ENCODE data around the gene THADA.

Gene THADA

GRCh38 chr2:43572244-43572643, 23.6 kb downstream of the THADA start:
- Histone ChIP-seq H3K4me1 (ENCODE audit: control insufficient read depth, insufficient read depth, low read length) (no peaks in the 10 kb centered on the region), H3K9me3 (ENCODE audit: control insufficient read depth, insufficient read depth, low read depth, low read length) (no peaks in the 10 kb centered on the region), H3K27ac (ENCODE audit: extremely low read depth, low read depth, low read length) (no peak overlapping the region), H3K4me3 (ENCODE audit: low read depth, low read length) (no peak overlapping the region), H3K36me3 (ENCODE audit: control insufficient read depth in 2 of 2, insufficient read depth in 1 of 2, low read length in 2 of 2) (peaks cover 49 to 70% of the 10 kb centered on the region in 2 experiments)
- ChIA-PET CTCF (interaction anchor here (0.6 to 1.1 kb wide), 3 partner anchors 12 to 632 kb away, joined by 3 read pairs; no protein-coding TSS in a partner anchor), POLR2A (no interaction called here)
- TF ChIP-seq ZNF623 (tag by site-specific recombination; IDR thresholded peaks at IDR 0.05), result no peak
- TF ChIP-seq HOXD13 (CRISPR knock-in tag; IDR thresholded peaks at IDR 0.05; ENCODE audit: borderline replicate concordance), result no peak
- no peak for TF ChIP-seq TSHZ1 (tag by site-specific recombination; IDR thresholded peaks at IDR 0.05; ENCODE audit: borderline replicate concordance)
- TF ChIP-seq ZNF707 (tag by site-specific recombination; IDR thresholded peaks at IDR 0.05), result no peak
- no peak for TF ChIP-seq ZNF544 (tag by site-specific recombination; IDR thresholded peaks at IDR 0.05)
- TF ChIP-seq ZNF133 (tag by site-specific recombination; IDR thresholded peaks at IDR 0.05), result no peak
- no peak for TF ChIP-seq ZNF514 (tag by site-specific recombination; IDR thresholded peaks at IDR 0.05)
- TF ChIP-seq ZNF121 (tag by site-specific recombination; IDR thresholded peaks at IDR 0.05), result no peak
- no peak for TF ChIP-seq ZBTB17 (tag by site-specific recombination; IDR thresholded peaks at IDR 0.05)
- no peak for TF ChIP-seq ZNF473 (tag by site-specific recombination; IDR thresholded peaks at IDR 0.05)
- TF ChIP-seq ZNF140 (tag by site-specific recombination; IDR thresholded peaks at IDR 0.05), result no peak
- no peak for TF ChIP-seq SP2 (tag by site-specific recombination; IDR thresholded peaks at IDR 0.05)
- TF ChIP-seq ZNF768 (tag by site-specific recombination; IDR thresholded peaks at IDR 0.05), result no peak
- TF ChIP-seq ZNF776 (tag by site-specific recombination; IDR thresholded peaks at IDR 0.05; ENCODE audit: borderline replicate concordance), result no peak
- TF ChIP-seq ZNF211 (tag by site-specific recombination; IDR thresholded peaks at IDR 0.05; ENCODE audit: low read depth), result no peak

GRCh38 chr2:43569921-43570320, 25.9 kb downstream of the THADA start:
- ChIA-PET CTCF (interaction anchor here (0.6 kb wide), 1 partner anchor 40 kb away, joined by 4 read pairs; no protein-coding TSS in a partner anchor), POLR2A (no interaction called here)
- peaks cover 38 to 59% of the 10 kb centered on the region in 2 experiments for H3K36me3 ChIP-seq (ENCODE audit: control insufficient read depth in 2 of 2, insufficient read depth in 1 of 2, low read length in 2 of 2)

More at GRCh38 chr2:43569921-43570320, 25.9 kb downstream of the THADA start:
- TF ChIP-seq ZFP37 (tag by site-specific recombination; IDR thresholded peaks at IDR 0.05) (no peak), ZNF48 (tag by site-specific recombination; IDR thresholded peaks at IDR 0.05) (no peak), EGR2 (tag by site-specific recombination; IDR thresholded peaks at IDR 0.05; ENCODE audit: low read depth) (no peak), IKZF3 (tag by site-specific recombination; IDR thresholded peaks at IDR 0.05) (no peak), ZNF600 (tag by site-specific recombination; IDR thresholded peaks at IDR 0.05) (no peak), ZNF629 (tag by site-specific recombination; IDR thresholded peaks at IDR 0.05) (no peak), ZNF639 (tag by site-specific recombination; IDR thresholded peaks at IDR 0.05) (no peak), HOXC10 (CRISPR knock-in tag; IDR thresholded peaks at IDR 0.05) (no peak), ZNF169 (tag by site-specific recombination; IDR thresholded peaks at IDR 0.05) (no peak), ZNF488 (tag by site-specific recombination; IDR thresholded peaks at IDR 0.05) (no peak), ZNF223 (tag by site-specific recombination; IDR thresholded peaks at IDR 0.05) (no peak), GLIS2 (tag by site-specific recombination; IDR thresholded peaks at IDR 0.05) (no peak), HOXD13 (CRISPR knock-in tag; IDR thresholded peaks at IDR 0.05; ENCODE audit: borderline replicate concordance) (no peak), ZNF776 (tag by site-specific recombination; IDR thresholded peaks at IDR 0.05; ENCODE audit: borderline replicate concordance) (no peak), ZNF510 (tag by site-specific recombination; IDR thresholded peaks at IDR 0.05; ENCODE audit: insufficient replicate concordance) (no peak)
- Histone ChIP-seq H3K4me1 (ENCODE audit: control insufficient read depth, insufficient read depth, low read length) (no peaks in the 10 kb centered on the region), H3K4me3 (ENCODE audit: low read depth, low read length) (no peak overlapping the region), H3K27ac (ENCODE audit: extremely low read depth, low read depth, low read length) (no peak overlapping the region), H3K9me3 (ENCODE audit: control insufficient read depth, insufficient read depth, low read depth, low read length) (no peaks in the 10 kb centered on the region)

Measured in HEK293 (cell line).